Loucy (cell line): ENCODE measurements around the gene CELF2.

Experiments used
- CTCF ChIP-seq: fragments of 200-600 bp; sonication (generic); conservative IDR thresholded peaks from 2 replicates; pipeline ENCODE4 v1.5.1; 2014; ENCODE audit warnings: mild to moderate bottlenecking, antibody characterized with exemption, low read length
- EZH2phosphoT487 ChIP-seq: fragments of 200-600 bp; IDR thresholded peaks from 2 replicates; pipeline ENCODE4 v1.6.1; 2018; ENCODE audit warnings: antibody characterized with exemption, mild to moderate bottlenecking, moderate library complexity, borderline replicate concordance

GRCh38 chr10:11009471-11010308 is 8.0 kb upstream of the CELF2 start:
- TF ChIP-seq CTCF (no peak), EZH2phosphoT487 (no peak)
